WTC11 (cell line): ENCODE results near the gene HPCAL1. TPM values are rescaled to one million over a fixed set of nuclear protein-coding genes. Genes with fewer than 3 reads are reported as not detected.

Experiments
- ATAC-seq: fragments of 200-7000 bp; cut with Tn5 transposase; 2 replicates; pipeline ENCODE4 v1.10.0; 2021; ENCODE audit warnings: mild to moderate bottlenecking, moderate library complexity
- CTCF ChIA-PET: fragments of 300-600 bp; sonication (Branson Sonifier 250); formaldehyde crosslinking; loops from one replicate; lab custom pipeline; 2021; ENCODE audit warnings: antibody characterized with exemption; lab: Charles Lee
- POLR2A ChIA-PET: fragments of 350-600 bp; sonication (Branson Sonifier 250); formaldehyde crosslinking; loops from one replicate; lab custom pipeline; 2021; ENCODE audit warnings: antibody characterized with exemption; lab: Charles Lee
- DNase-seq: peaks from one replicate; pipeline ENCODE4 v3.0.0; 2021; ENCODE audit warnings: low spot score
- H3K27ac Mint-ChIP-seq: 2 replicates; pipeline ENCODE4 v1.8.0; 2021; ENCODE audit warnings: mixed read lengths
- H3K27me3 Mint-ChIP-seq: 2 replicates; pipeline ENCODE4 v1.8.0; 2021; ENCODE audit warnings: low read depth, mild to moderate bottlenecking, moderate library complexity, mixed read lengths
- H3K36me3 Mint-ChIP-seq: 2 replicates; pipeline ENCODE4 v1.8.0; 2021; ENCODE audit warnings: mixed read lengths
- H3K4me1 Mint-ChIP-seq: 2 replicates; pipeline ENCODE4 v1.8.0; 2022; ENCODE audit warnings: mixed read lengths
- H3K4me3 Mint-ChIP-seq: 2 replicates; pipeline ENCODE4 v1.8.0; 2021; ENCODE audit warnings: mild to moderate bottlenecking, moderate library complexity, mixed read lengths
- H3K9me3 Mint-ChIP-seq: 2 replicates; pipeline ENCODE4 v1.8.0; 2021; ENCODE audit warnings: mixed read lengths
- AR ChIP-seq: fragments of 250-450 bp; sonication (Bioruptor Pico); IDR thresholded peaks from 2 replicates; pipeline ENCODE4 v1.9.0; 2021; ENCODE audit warnings: mild to moderate bottlenecking
- FOXP1 ChIP-seq: sonication (generic); formaldehyde crosslinking; IDR thresholded peaks from 2 replicates; pipeline ENCODE4 v1.8.0; 2022; ENCODE audit warnings: missing genetic modification reagents, mild to moderate bottlenecking, moderate library complexity, borderline replicate concordance
- GABPB1 ChIP-seq: sonication (generic); formaldehyde crosslinking; IDR thresholded peaks from 2 replicates; pipeline ENCODE4 v1.8.1; 2023; ENCODE audit warnings: mild to moderate bottlenecking, missing genetic modification reagents
- HMGA2 ChIP-seq: fragments of 250-450 bp; sonication (Bioruptor Pico); IDR thresholded peaks from 2 replicates; pipeline ENCODE4 v1.4.0; 2021; ENCODE audit warnings: mild to moderate bottlenecking, moderate library complexity
- JAZF1 ChIP-seq: fragments of 250-450 bp; sonication (Bioruptor Pico); IDR thresholded peaks from 2 replicates; pipeline ENCODE4 v1.9.0; 2021; ENCODE audit warnings: moderate library complexity, mild to moderate bottlenecking, inconsistent platforms
- NFE2L1 ChIP-seq: sonication (generic); formaldehyde crosslinking; IDR thresholded peaks from 2 replicates; pipeline ENCODE4 v1.8.1; 2023; ENCODE audit warnings: missing genetic modification reagents
- NR1H2 ChIP-seq: sonication (generic); formaldehyde crosslinking; IDR thresholded peaks from 2 replicates; pipeline ENCODE4 v1.9.0; 2021; ENCODE audit warnings: mild to moderate bottlenecking, moderate library complexity, missing genetic modification reagents
- PRRX2 ChIP-seq: fragments of 250-450 bp; sonication (Bioruptor Pico); IDR thresholded peaks from 2 replicates; pipeline ENCODE4 v1.8.0; 2021; ENCODE audit warnings: mild to moderate bottlenecking
- SMAD3 ChIP-seq: sonication (generic); formaldehyde crosslinking; IDR thresholded peaks from 2 replicates; pipeline ENCODE4 v1.8.0; 2022; ENCODE audit warnings: missing genetic modification reagents, mild to moderate bottlenecking, borderline replicate concordance
- TCF7 ChIP-seq: sonication (generic); formaldehyde crosslinking; IDR thresholded peaks from 2 replicates; pipeline ENCODE4 v1.8.0; 2022; ENCODE audit warnings: mild to moderate bottlenecking, low read depth, missing genetic modification reagents, moderate library complexity
- TEAD1 ChIP-seq: sonication (generic); formaldehyde crosslinking; IDR thresholded peaks from 2 replicates; pipeline ENCODE4 v1.8.0; 2022; ENCODE audit warnings: mild to moderate bottlenecking, missing genetic modification reagents
- ZNF263 ChIP-seq: sonication (generic); formaldehyde crosslinking; IDR thresholded peaks from 2 replicates; pipeline ENCODE4 v1.8.1; 2022; ENCODE audit warnings: low read depth, mild to moderate bottlenecking, moderate library complexity, missing genetic modification reagents
- ZNF671 ChIP-seq: fragments of 250-450 bp; sonication (Bioruptor Pico); IDR thresholded peaks from 2 replicates; pipeline ENCODE4 v1.8.0; 2021; ENCODE audit warnings: mild to moderate bottlenecking
- total RNA-seq: library from RNA; stranded (reverse); gene quantifications from 3 replicates; pipeline ENCODE4 v1.2.3, GENCODE V29; 2021
- TF ChIP-seq, protein P1 (sequence below): fragments of 250-450 bp; sonication (Bioruptor Pico); conservative IDR thresholded peaks from 2 replicates; pipeline ENCODE4 v1.9.0; 2021; ENCODE audit warnings: mild to moderate bottlenecking
- TF ChIP-seq, protein P2 (sequence below): sonication (generic); formaldehyde crosslinking; IDR thresholded peaks from 2 replicates; pipeline ENCODE4 v1.8.1; 2023; ENCODE audit warnings: mild to moderate bottlenecking, missing genetic modification reagents, borderline replicate concordance
- TF ChIP-seq, protein P3 (sequence below): sonication (generic); formaldehyde crosslinking; IDR thresholded peaks from 2 replicates; pipeline ENCODE4 v1.8.1; 2023; ENCODE audit warnings: mild to moderate bottlenecking, missing genetic modification reagents, moderate library complexity
- TF ChIP-seq, protein P4 (sequence below): sonication (generic); formaldehyde crosslinking; IDR thresholded peaks from 2 replicates; pipeline ENCODE4 v1.8.1; 2022; ENCODE audit warnings: low read depth, mild to moderate bottlenecking, moderate library complexity, missing genetic modification reagents, borderline replicate concordance

The HPCAL1 gene
- total RNA-seq, 1 experiment from 2014 or later: 11.8 TPM

GRCh38 chr2:10380048-10380926 is 77.6 kb downstream of the HPCAL1 start:
- DNase-seq: no peak
- Mint-ChIP-seq H3K4me1 (peaks cover 66% of the 10 kb centered on the region), H3K27ac (no peak overlapping the region), H3K27me3 (no peaks in the 10 kb centered on the region), H3K9me3 (no peaks in the 10 kb centered on the region), H3K4me3 (no peak overlapping the region), H3K36me3 (no peaks in the 10 kb centered on the region)
- CTCF ChIA-PET: interaction anchor here (1.0 to 2.0 kb wide), 2 partner anchors 29 to 283 kb away, joined by 3 to 15 read pairs; no protein-coding TSS in a partner anchor
- POLR2A ChIA-PET: no interaction called here
- TF ChIP-seq, protein P1, sequence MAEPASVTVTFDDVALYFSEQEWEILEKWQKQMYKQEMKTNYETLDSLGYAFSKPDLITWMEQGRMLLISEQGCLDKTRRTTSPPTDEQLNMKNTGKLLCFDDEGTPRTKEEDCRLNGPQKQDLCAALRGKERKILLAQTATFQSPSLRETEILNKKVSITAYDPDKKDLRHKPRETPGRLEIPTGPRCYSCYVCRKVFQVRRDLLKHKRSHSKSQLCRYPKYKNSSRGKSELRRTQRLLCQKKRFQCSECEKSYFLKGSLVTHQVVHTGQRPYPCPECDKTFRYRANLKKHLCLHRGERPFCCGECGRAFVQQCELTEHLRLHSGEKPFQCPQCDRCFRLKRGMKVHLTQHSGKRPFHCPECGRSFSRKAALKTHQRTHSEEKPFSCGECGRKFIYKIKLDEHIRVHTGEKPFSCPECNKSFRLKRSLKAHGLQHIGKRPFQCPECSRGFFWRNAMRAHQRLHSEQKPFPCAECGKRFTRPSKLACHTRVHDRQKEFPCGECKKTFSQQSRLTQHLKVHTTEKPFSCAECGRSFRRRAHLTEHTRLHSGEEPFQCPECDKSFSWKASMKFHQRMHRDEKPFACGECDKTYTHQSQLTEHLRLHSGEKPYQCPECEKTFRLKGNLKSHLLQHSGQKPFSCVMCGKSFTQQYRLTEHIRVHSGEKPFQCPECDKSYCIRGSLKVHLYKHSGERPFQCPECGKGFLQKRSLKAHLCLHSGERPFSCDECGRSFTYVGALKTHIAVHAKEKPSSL: no peak
- TF ChIP-seq, protein P2, sequence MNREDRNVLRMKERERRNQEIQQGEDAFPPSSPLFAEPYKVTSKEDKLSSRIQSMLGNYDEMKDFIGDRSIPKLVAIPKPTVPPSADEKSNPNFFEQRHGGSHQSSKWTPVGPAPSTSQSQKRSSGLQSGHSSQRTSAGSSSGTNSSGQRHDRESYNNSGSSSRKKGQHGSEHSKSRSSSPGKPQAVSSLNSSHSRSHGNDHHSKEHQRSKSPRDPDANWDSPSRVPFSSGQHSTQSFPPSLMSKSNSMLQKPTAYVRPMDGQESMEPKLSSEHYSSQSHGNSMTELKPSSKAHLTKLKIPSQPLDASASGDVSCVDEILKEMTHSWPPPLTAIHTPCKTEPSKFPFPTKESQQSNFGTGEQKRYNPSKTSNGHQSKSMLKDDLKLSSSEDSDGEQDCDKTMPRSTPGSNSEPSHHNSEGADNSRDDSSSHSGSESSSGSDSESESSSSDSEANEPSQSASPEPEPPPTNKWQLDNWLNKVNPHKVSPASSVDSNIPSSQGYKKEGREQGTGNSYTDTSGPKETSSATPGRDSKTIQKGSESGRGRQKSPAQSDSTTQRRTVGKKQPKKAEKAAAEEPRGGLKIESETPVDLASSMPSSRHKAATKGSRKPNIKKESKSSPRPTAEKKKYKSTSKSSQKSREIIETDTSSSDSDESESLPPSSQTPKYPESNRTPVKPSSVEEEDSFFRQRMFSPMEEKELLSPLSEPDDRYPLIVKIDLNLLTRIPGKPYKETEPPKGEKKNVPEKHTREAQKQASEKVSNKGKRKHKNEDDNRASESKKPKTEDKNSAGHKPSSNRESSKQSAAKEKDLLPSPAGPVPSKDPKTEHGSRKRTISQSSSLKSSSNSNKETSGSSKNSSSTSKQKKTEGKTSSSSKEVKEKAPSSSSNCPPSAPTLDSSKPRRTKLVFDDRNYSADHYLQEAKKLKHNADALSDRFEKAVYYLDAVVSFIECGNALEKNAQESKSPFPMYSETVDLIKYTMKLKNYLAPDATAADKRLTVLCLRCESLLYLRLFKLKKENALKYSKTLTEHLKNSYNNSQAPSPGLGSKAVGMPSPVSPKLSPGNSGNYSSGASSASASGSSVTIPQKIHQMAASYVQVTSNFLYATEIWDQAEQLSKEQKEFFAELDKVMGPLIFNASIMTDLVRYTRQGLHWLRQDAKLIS (CRISPR knock-in tag): no peak
- TF ChIP-seq FOXP1 (CRISPR knock-in tag): no peak
- no peak for ATAC-seq

- H3K4me1 Mint-ChIP-seq: peaks cover 62% of the 10 kb centered on the region
These were observed 79.3 kb downstream of the HPCAL1 start for GRCh38 chr2:10381997-10382353.

More at GRCh38 chr2:10381997-10382353, 79.3 kb downstream of the HPCAL1 start:
- Mint-ChIP-seq H3K9me3 (no peaks in the 10 kb centered on the region), H3K4me3 (no peak overlapping the region), H3K27ac (no peak overlapping the region), H3K27me3 (no peaks in the 10 kb centered on the region), H3K36me3 (no peaks in the 10 kb centered on the region)
- DNase-seq (no peak), ATAC-seq (peak; percentile 31)
- ChIA-PET POLR2A (no interaction called here), CTCF (interaction anchor here (0.5 to 2.0 kb wide), 5 partner anchors 27 to 270 kb away, joined by 3 to 29 read pairs (median 3); partner anchors contain the start of gene HPCAL1)
- TF ChIP-seq GABPB1 (CRISPR knock-in tag) (no peak), TCF7 (CRISPR knock-in tag) (no peak), ZNF263 (CRISPR knock-in tag) (no peak), HMGA2 (CRISPR knock-in tag) (no peak), ZNF671 (CRISPR knock-in tag) (no peak), SMAD3 (no peak), AR (CRISPR knock-in tag) (no peak), PRRX2 (no peak), NR1H2 (CRISPR knock-in tag) (no peak), TEAD1 (CRISPR knock-in tag) (no peak), NFE2L1 (CRISPR knock-in tag) (no peak), JAZF1 (CRISPR knock-in tag) (no peak)
- TF ChIP-seq, protein P3, sequence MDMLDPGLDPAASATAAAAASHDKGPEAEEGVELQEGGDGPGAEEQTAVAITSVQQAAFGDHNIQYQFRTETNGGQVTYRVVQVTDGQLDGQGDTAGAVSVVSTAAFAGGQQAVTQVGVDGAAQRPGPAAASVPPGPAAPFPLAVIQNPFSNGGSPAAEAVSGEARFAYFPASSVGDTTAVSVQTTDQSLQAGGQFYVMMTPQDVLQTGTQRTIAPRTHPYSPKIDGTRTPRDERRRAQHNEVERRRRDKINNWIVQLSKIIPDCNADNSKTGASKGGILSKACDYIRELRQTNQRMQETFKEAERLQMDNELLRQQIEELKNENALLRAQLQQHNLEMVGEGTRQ (CRISPR knock-in tag): no peak
- TF ChIP-seq, protein P1: no peak
- TF ChIP-seq, protein P4, sequence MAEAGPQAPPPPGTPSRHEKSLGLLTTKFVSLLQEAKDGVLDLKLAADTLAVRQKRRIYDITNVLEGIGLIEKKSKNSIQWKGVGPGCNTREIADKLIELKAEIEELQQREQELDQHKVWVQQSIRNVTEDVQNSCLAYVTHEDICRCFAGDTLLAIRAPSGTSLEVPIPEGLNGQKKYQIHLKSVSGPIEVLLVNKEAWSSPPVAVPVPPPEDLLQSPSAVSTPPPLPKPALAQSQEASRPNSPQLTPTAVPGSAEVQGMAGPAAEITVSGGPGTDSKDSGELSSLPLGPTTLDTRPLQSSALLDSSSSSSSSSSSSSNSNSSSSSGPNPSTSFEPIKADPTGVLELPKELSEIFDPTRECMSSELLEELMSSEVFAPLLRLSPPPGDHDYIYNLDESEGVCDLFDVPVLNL: no peak
